T-helper 17 cell (primary cell): ENCODE results near the gene MUC20. TPM values are rescaled to one million over a fixed set of nuclear protein-coding genes. Genes with fewer than 3 reads are reported as not detected.

Source experiments
- ATAC-seq: fragments of 150-1000 bp; cut with Tn5 transposase; 2 replicates; pipeline ENCODE4 v1.10.0; 2021; ENCODE audit warnings: mild to moderate bottlenecking, moderate library complexity
- DNase-seq, 3 donors: peaks; one replicate each; pipeline versions ENCODE4 v3.0.0 to v3.0.0-alpha.2; 2020 to 2021
- H3K9me3 ChIP-seq: one replicate; pipeline ENCODE4 v1.7.0; 2013; ENCODE audit warnings: low read length, mild to moderate bottlenecking; ENCODE audit not compliant: control insufficient read depth, poor library complexity, severe bottlenecking
- H3K27ac Mint-ChIP-seq: one replicate; pipeline ENCODE4 v1.8.0; 2022; ENCODE audit warnings: mild to moderate bottlenecking, moderate library complexity, mixed read lengths
- H3K27me3 Mint-ChIP-seq: one replicate; pipeline ENCODE4 v1.8.0; 2022; ENCODE audit warnings: mixed read lengths
- H3K36me3 Mint-ChIP-seq: one replicate; pipeline ENCODE4 v1.8.0; 2022; ENCODE audit warnings: low read depth, mixed read lengths
- H3K4me1 Mint-ChIP-seq: one replicate; pipeline ENCODE4 v1.8.0; 2022; ENCODE audit warnings: mild to moderate bottlenecking, mixed read lengths
- H3K4me3 Mint-ChIP-seq: one replicate; pipeline ENCODE4 v1.8.0; 2022; ENCODE audit warnings: mild to moderate bottlenecking, moderate library complexity, mixed read lengths
- total RNA-seq, 4 donors: library from RNA in 2 of 4; stranded (reverse) in 2 of 4; gene quantifications; one replicate each; pipeline ENCODE4 v1.2.3 and lab custom pipeline; 2022 to 2026

MUC20 gene
- total RNA-seq, 2 donors from 2014 or later = 6.4 to 13.2 TPM

GRCh38 chr3:195752546-195753331 is 32.0 kb downstream of the MUC20 start:
- no peak overlapping the region for H3K4me3 Mint-ChIP-seq

DNA sequence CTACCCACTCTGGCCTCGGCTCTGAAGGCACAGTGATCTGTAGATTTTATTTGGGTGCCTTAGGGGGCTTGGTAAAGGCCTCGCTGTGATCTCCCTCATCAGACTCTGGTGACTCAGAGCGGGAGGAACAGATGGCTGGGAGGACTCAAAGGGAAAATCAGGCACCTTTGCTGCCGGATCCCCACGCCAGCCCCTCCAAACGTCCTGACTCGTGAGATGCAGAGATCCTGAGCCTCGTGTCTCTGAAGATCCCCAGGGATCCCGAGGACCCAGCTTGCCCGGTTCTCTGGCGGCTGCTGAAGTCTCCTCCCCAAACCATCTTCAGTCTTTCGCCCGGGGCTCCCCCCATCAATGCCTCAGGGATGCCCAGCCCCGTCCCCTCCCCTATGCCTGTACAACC is 32.8 kb downstream of the MUC20 start:
- Mint-ChIP-seq H3K36me3 (no peaks in the 10 kb centered on the region), H3K4me1 (peaks cover 20% of the 10 kb centered on the region), H3K27ac (no peak overlapping the region)

More at GRCh38 chr3:195752546-195753331, 32.0 kb downstream of the MUC20 start:
- H3K9me3 ChIP-seq = no peaks in the 10 kb centered on the region
- DNase-seq (no peak), ATAC-seq (no peak)
- Mint-ChIP-seq H3K4me1 (peaks cover 24% of the 10 kb centered on the region), H3K27ac (no peak overlapping the region), H3K27me3 (peaks cover 24% of the 10 kb centered on the region), H3K36me3 (no peaks in the 10 kb centered on the region)

GRCh38 chr3:195754141-195754540 is 33.4 kb downstream of the MUC20 start:
- Mint-ChIP-seq H3K4me3 (no peak overlapping the region), H3K27me3 (peaks cover 33% of the 10 kb centered on the region), H3K27ac (no peak overlapping the region), H3K4me1 (peaks cover 18% of the 10 kb centered on the region), H3K36me3 (peaks cover under 1% of the 10 kb centered on the region)
- no peaks in the 10 kb centered on the region for H3K9me3 ChIP-seq
- no peak for ATAC-seq
- no peak for DNase-seq

More for the DNA sequence above, 32.8 kb downstream of the MUC20 start:
- ATAC-seq = no peak
- no peak overlapping the region for H3K4me3 Mint-ChIP-seq
- DNase-seq = no peak
- peaks cover 33% of the 10 kb centered on the region for H3K27me3 Mint-ChIP-seq
- H3K9me3 ChIP-seq = no peaks in the 10 kb centered on the region

GRCh38 chr3:195754906-195755305 is 34.1 kb downstream of the MUC20 start:
- Mint-ChIP-seq H3K27ac (no peak overlapping the region), H3K27me3 (peaks cover 40% of the 10 kb centered on the region), H3K4me1 (peaks cover 18% of the 10 kb centered on the region), H3K36me3 (peaks cover 2% of the 10 kb centered on the region), H3K4me3 (no peak overlapping the region)
- ATAC-seq (no peak), DNase-seq (no peak)
- H3K9me3 ChIP-seq = no peaks in the 10 kb centered on the region

GRCh38 chr3:195755391-195755790 is 34.6 kb downstream of the MUC20 start:
- H3K9me3 ChIP-seq = no peaks in the 10 kb centered on the region
- peaks cover 20% of the 10 kb centered on the region for H3K4me1 Mint-ChIP-seq
- ATAC-seq = no peak
- peaks cover 45% of the 10 kb centered on the region for H3K27me3 Mint-ChIP-seq
- no peak for DNase-seq
- H3K36me3 Mint-ChIP-seq = peaks cover 5% of the 10 kb centered on the region
- H3K4me3 Mint-ChIP-seq = no peak overlapping the region
- peak overlapping the region; percentile 45 for H3K27ac Mint-ChIP-seq

- Mint-ChIP-seq H3K27ac (peak overlapping the region; percentile 45), H3K4me3 (peak overlapping the region; percentile 59)
- DNase-seq = no peak
These were observed 35.3 kb downstream of the MUC20 start for GRCh38 chr3:195755791-195756676.

GRCh38 chr3:195757438-195757770 is 36.6 kb downstream of the MUC20 start:
- H3K9me3 ChIP-seq = no peaks in the 10 kb centered on the region
- DNase-seq (no peak), ATAC-seq (no peak)
- Mint-ChIP-seq H3K4me3 (no peak overlapping the region), H3K4me1 (peaks cover 21% of the 10 kb centered on the region), H3K36me3 (peaks cover 5% of the 10 kb centered on the region), H3K27me3 (peaks cover 55% of the 10 kb centered on the region), H3K27ac (no peak overlapping the region)

More at GRCh38 chr3:195755791-195756676, 35.3 kb downstream of the MUC20 start:
- peak; percentile 81 for ATAC-seq
- H3K36me3 Mint-ChIP-seq = peaks cover 5% of the 10 kb centered on the region
- peaks cover 52% of the 10 kb centered on the region for H3K27me3 Mint-ChIP-seq
- H3K9me3 ChIP-seq = no peaks in the 10 kb centered on the region
- peaks cover 20% of the 10 kb centered on the region for H3K4me1 Mint-ChIP-seq

GRCh38 chr3:195757827-195758226 is 37.0 kb downstream of the MUC20 start:
- H3K4me1 Mint-ChIP-seq = peaks cover 21% of the 10 kb centered on the region
- DNase-seq (no peak), ATAC-seq (no peak)
- H3K27me3 Mint-ChIP-seq = peaks cover 55% of the 10 kb centered on the region
- no peak overlapping the region for H3K27ac Mint-ChIP-seq
- H3K9me3 ChIP-seq = no peaks in the 10 kb centered on the region
- no peak overlapping the region for H3K4me3 Mint-ChIP-seq
- peaks cover 5% of the 10 kb centered on the region for H3K36me3 Mint-ChIP-seq

DNA sequence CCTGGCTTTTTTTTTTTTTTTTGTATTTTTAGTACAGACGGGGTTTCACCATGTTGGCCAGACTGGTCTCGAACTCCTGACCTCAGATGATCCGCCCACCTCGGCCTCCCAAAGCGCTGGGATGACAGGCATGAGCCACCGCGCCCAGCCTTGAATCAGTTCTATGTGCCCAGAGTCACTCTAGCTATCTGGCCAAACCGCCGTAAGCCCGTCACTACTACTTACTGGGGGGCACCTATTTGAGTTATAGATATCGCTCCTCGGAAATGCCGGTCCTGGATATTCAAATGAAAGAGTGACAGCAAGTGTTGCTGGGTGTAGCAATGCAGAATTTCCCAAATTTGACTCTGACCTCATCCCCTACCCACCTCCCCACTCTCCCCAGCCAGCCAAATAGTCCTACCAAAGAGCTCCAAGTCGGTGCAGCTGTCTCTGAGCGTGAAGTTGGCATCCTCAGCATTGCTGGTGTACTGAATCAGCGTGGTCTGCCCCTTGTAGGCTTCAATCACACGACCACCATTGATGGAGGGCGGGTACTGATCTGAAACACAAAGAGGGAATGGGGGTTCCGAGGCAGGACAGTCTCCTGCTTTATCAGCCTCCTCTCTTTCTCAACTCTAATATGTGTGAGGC is 38.1 kb downstream of the MUC20 start:
- peaks cover 62% of the 10 kb centered on the region for H3K27me3 Mint-ChIP-seq
- ATAC-seq (no peak), DNase-seq (no peak)
- peaks cover 21% of the 10 kb centered on the region for H3K4me1 Mint-ChIP-seq
- H3K27ac Mint-ChIP-seq = no peak overlapping the region
- H3K9me3 ChIP-seq = no peaks in the 10 kb centered on the region
- no peak overlapping the region for H3K4me3 Mint-ChIP-seq
- H3K36me3 Mint-ChIP-seq = peaks cover 5% of the 10 kb centered on the region

DNA sequence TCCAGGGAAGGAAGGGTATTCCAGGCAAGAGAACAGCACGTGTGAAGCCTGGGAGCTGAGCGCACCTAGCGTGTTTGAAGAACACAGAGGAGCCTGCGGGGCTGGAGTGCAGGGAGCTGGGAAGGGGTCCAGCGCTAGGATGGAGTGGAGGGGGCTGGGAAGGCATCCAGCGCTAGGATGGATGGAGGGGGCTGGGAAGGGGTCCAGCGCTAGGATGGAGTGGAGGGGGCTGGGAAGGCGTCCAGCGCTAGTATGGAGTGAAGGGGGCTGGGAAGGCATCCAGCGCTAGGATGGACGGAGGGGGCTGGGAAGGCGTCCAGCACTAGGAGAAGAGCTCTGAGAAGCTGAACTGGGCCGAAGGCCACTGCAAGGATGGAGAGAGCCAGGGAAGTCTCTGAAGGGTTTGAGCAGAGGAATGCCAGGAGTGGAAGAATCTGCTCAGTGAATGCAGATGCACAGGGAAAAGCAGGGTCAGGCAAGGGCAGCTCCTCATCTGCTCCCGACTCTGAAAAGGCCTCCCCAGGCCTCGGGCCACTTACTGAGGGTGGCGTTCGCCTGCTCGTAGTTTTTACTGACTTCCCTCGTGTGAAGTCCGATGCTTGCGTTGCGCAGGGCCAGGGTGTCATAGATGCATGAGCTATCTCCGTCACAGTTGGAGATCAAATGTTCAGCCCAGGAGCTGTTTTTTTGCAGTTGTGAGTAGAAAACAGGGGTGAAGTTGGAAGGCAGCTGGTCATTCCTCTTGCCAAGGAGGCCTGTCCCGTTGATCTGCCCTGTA is 39.8 kb downstream of the MUC20 start:
- no peak for DNase-seq
- Mint-ChIP-seq H3K36me3 (peaks cover 5% of the 10 kb centered on the region), H3K27ac (peak overlapping the region; percentile 51), H3K4me1 (peaks cover 20% of the 10 kb centered on the region), H3K27me3 (peaks cover 69% of the 10 kb centered on the region), H3K4me3 (peak overlapping the region; percentile 79)
- ATAC-seq = no peak
- no peaks in the 10 kb centered on the region for H3K9me3 ChIP-seq

- peaks cover 16% of the 10 kb centered on the region for H3K4me1 Mint-ChIP-seq
- H3K27me3 Mint-ChIP-seq = peaks cover 70% of the 10 kb centered on the region
- no peak overlapping the region for H3K27ac Mint-ChIP-seq
- ATAC-seq = no peak
- no peaks in the 10 kb centered on the region for H3K9me3 ChIP-seq
- DNase-seq = no peak
- peaks cover 5% of the 10 kb centered on the region for H3K36me3 Mint-ChIP-seq
- H3K4me3 Mint-ChIP-seq = peak overlapping the region; percentile 50
These were observed 40.4 kb downstream of the MUC20 start for GRCh38 chr3:195761123-195761566.

- Mint-ChIP-seq H3K36me3 (peaks cover 5% of the 10 kb centered on the region), H3K27me3 (peaks cover 69% of the 10 kb centered on the region), H3K4me1 (peaks cover 13% of the 10 kb centered on the region), H3K4me3 (peak overlapping the region; percentile 50), H3K27ac (no peak overlapping the region)
- H3K9me3 ChIP-seq = no peaks in the 10 kb centered on the region
- DNase-seq = no peak
- ATAC-seq = no peak
These were observed 40.9 kb downstream of the MUC20 start for GRCh38 chr3:195761567-195762248.
